Measurements from ENCODE around the gene MYL12A. TPM values are rescaled to one million over a fixed set of nuclear protein-coding genes. Genes with fewer than 3 reads are reported as not detected.

MYL12A gene
- total and polyA plus RNA-seq, 2 of the 13 experiments (the other 11 are each of a cell fraction or from before 2014, with no cell fraction given), result 261 to 277 TPM

GRCh38 chr18:3256693-3257626 is 9.4 kb downstream of the MYL12A start (continued):
- TF ChIP-seq NCOA2 (CRISPR knock-in tag; IDR thresholded peaks at IDR 0.05) (0 out of 2 replicates have a peak, but pooled peaks have one; percentile 20), ZNF496 (CRISPR knock-in tag; IDR thresholded peaks at IDR 0.05; ENCODE audit: insufficient replicate concordance) (no peak), MEF2D (CRISPR knock-in tag; IDR thresholded peaks at IDR 0.05) (peak; percentile 100), ZNF205 (CRISPR knock-in tag; IDR thresholded peaks at IDR 0.05) (no peak), GLI4 (CRISPR knock-in tag; IDR thresholded peaks at IDR 0.05; ENCODE audit: borderline replicate concordance) (no peak), KDM2A (CRISPR knock-in tag; IDR thresholded peaks at IDR 0.05; ENCODE audit: borderline replicate concordance, low read depth) (no peak), ZNF432 (CRISPR knock-in tag; IDR thresholded peaks at IDR 0.05; ENCODE audit: borderline replicate concordance) (no peak), ATF7-NPFF (CRISPR knock-in tag; IDR thresholded peaks at IDR 0.05; ENCODE audit: low read depth) (no peak), DMTF1 (CRISPR knock-in tag; IDR thresholded peaks at IDR 0.05) (no peak), SSRP1 (CRISPR knock-in tag; IDR thresholded peaks at IDR 0.05) (no peak), ZNF766 (CRISPR knock-in tag; IDR thresholded peaks at IDR 0.05; ENCODE audit: borderline replicate concordance) (0 out of 2 replicates have a peak, but pooled peaks have one; percentile 37), SIX4 (CRISPR knock-in tag; IDR thresholded peaks at IDR 0.05) (no peak), GATAD1 (CRISPR knock-in tag; IDR thresholded peaks at IDR 0.05) (no peak), ZBTB4 (CRISPR knock-in tag; IDR thresholded peaks at IDR 0.05; ENCODE audit: borderline replicate concordance) (no peak)
- TF ChIP-seq, protein P1, sequence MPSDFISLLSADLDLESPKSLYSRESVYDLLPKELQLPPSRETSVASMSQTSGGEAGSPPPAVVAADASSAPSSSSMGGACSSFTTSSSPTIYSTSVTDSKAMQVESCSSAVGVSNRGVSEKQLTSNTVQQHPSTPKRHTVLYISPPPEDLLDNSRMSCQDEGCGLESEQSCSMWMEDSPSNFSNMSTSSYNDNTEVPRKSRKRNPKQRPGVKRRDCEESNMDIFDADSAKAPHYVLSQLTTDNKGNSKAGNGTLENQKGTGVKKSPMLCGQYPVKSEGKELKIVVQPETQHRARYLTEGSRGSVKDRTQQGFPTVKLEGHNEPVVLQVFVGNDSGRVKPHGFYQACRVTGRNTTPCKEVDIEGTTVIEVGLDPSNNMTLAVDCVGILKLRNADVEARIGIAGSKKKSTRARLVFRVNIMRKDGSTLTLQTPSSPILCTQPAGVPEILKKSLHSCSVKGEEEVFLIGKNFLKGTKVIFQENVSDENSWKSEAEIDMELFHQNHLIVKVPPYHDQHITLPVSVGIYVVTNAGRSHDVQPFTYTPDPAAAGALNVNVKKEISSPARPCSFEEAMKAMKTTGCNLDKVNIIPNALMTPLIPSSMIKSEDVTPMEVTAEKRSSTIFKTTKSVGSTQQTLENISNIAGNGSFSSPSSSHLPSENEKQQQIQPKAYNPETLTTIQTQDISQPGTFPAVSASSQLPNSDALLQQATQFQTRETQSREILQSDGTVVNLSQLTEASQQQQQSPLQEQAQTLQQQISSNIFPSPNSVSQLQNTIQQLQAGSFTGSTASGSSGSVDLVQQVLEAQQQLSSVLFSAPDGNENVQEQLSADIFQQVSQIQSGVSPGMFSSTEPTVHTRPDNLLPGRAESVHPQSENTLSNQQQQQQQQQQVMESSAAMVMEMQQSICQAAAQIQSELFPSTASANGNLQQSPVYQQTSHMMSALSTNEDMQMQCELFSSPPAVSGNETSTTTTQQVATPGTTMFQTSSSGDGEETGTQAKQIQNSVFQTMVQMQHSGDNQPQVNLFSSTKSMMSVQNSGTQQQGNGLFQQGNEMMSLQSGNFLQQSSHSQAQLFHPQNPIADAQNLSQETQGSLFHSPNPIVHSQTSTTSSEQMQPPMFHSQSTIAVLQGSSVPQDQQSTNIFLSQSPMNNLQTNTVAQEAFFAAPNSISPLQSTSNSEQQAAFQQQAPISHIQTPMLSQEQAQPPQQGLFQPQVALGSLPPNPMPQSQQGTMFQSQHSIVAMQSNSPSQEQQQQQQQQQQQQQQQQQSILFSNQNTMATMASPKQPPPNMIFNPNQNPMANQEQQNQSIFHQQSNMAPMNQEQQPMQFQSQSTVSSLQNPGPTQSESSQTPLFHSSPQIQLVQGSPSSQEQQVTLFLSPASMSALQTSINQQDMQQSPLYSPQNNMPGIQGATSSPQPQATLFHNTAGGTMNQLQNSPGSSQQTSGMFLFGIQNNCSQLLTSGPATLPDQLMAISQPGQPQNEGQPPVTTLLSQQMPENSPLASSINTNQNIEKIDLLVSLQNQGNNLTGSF (CRISPR knock-in tag; IDR thresholded peaks at IDR 0.05), result no peak
- TF ChIP-seq, protein P2, sequence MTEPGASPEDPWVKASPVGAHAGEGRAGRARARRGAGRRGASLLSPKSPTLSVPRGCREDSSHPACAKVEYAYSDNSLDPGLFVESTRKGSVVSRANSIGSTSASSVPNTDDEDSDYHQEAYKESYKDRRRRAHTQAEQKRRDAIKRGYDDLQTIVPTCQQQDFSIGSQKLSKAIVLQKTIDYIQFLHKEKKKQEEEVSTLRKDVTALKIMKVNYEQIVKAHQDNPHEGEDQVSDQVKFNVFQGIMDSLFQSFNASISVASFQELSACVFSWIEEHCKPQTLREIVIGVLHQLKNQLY (CRISPR knock-in tag; IDR thresholded peaks at IDR 0.05), result no peak
